ENCODE measurements around the gene SLC35E1. TPM values are rescaled to one million over a fixed set of nuclear protein-coding genes. Genes with fewer than 3 reads are reported as not detected.

The SLC35E1 gene
- total RNA-seq, 2 experiments from 2014 or later, result 60.1 to 62.4 TPM

DNA sequence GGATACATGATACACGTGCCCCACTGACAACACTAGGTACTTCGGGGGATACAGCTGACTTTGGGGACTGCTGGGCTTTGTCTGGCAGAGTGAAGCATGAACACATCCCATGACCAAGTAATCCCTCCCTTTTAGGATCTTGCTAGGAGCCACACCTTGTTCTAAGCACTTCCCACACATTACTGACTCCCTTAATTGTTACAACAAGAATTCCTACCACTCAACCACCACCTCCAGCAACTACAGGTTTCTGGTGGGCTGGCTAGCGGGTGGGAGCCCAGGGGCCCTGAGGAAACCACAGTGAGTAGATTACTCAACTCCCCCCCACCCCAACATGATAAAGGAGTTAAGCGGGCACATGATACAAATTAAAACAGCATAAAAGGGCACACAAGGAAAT, 7.2 kb upstream of the SLC35E1 start:
- Mint-ChIP-seq H3K4me1 (ENCODE audit: low read depth) (peaks cover 57% of the 10 kb centered on the region), H3K27ac (peak overlapping the region; percentile 75), H3K4me3 (no peak overlapping the region), H3K27me3 (no peaks in the 10 kb centered on the region), H3K36me3 (ENCODE audit: low read depth) (peaks cover 26% of the 10 kb centered on the region), H3K9me3 (no peaks in the 10 kb centered on the region)
- TF ChIP-seq, protein P1, sequence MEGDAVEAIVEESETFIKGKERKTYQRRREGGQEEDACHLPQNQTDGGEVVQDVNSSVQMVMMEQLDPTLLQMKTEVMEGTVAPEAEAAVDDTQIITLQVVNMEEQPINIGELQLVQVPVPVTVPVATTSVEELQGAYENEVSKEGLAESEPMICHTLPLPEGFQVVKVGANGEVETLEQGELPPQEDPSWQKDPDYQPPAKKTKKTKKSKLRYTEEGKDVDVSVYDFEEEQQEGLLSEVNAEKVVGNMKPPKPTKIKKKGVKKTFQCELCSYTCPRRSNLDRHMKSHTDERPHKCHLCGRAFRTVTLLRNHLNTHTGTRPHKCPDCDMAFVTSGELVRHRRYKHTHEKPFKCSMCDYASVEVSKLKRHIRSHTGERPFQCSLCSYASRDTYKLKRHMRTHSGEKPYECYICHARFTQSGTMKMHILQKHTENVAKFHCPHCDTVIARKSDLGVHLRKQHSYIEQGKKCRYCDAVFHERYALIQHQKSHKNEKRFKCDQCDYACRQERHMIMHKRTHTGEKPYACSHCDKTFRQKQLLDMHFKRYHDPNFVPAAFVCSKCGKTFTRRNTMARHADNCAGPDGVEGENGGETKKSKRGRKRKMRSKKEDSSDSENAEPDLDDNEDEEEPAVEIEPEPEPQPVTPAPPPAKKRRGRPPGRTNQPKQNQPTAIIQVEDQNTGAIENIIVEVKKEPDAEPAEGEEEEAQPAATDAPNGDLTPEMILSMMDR (IDR thresholded peaks at IDR 0.05), result no peak
- intact Hi-C loops (cut with micrococcal nuclease), result no loop called here
- ChIA-PET CTCF (no interaction called here), POLR2A (interaction anchor here (1.3 kb wide), 1 partner anchor 48 kb away, joined by 3 read pairs; no protein-coding TSS in a partner anchor)
- no peak for DNase-seq
- no peak for ATAC-seq

DNA sequence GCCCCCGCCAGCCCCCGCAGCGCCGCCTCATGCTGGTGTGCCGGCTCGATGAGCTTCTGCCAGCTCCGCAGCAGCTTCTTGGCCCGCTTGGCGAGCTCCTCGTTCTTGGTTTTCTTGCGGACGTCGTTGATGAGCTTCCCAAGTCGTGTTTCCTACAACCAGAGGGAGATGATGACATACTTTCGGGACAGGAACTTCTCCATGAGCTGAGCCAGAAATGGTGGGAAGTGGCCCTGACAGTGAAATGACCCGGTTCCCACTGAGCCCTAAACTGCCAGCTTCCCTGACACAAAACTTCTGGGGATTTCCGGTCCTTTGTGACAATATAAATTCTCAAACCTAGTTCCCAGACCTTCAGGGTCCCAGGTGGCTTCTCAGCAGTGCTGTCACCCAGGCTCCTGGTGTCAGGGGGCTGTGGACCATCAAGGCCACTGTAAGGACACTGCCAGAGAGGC, 5.3 kb upstream of the SLC35E1 start:
- no peak overlapping the region for H3K4me3 Mint-ChIP-seq
- ChIA-PET CTCF (no interaction called here), POLR2A (interaction anchor here (0.7 to 9.4 kb wide), 2 partner anchors 8 to 60 kb away, joined by 3 to 84 read pairs; no protein-coding TSS in a partner anchor)
- DNase-seq, result no peak
- H3K27me3 Mint-ChIP-seq, result no peaks in the 10 kb centered on the region
- TF ChIP-seq, protein P1 (IDR thresholded peaks at IDR 0.05), result no peak
- H3K4me1 Mint-ChIP-seq (ENCODE audit: low read depth), result peaks cover 55% of the 10 kb centered on the region
- ATAC-seq, result no peak
- intact Hi-C loops (cut with micrococcal nuclease), result no loop called here
- peaks cover 35% of the 10 kb centered on the region for H3K36me3 Mint-ChIP-seq (ENCODE audit: low read depth)
- H3K9me3 Mint-ChIP-seq, result no peaks in the 10 kb centered on the region
- no peak overlapping the region for H3K27ac Mint-ChIP-seq

DNA sequence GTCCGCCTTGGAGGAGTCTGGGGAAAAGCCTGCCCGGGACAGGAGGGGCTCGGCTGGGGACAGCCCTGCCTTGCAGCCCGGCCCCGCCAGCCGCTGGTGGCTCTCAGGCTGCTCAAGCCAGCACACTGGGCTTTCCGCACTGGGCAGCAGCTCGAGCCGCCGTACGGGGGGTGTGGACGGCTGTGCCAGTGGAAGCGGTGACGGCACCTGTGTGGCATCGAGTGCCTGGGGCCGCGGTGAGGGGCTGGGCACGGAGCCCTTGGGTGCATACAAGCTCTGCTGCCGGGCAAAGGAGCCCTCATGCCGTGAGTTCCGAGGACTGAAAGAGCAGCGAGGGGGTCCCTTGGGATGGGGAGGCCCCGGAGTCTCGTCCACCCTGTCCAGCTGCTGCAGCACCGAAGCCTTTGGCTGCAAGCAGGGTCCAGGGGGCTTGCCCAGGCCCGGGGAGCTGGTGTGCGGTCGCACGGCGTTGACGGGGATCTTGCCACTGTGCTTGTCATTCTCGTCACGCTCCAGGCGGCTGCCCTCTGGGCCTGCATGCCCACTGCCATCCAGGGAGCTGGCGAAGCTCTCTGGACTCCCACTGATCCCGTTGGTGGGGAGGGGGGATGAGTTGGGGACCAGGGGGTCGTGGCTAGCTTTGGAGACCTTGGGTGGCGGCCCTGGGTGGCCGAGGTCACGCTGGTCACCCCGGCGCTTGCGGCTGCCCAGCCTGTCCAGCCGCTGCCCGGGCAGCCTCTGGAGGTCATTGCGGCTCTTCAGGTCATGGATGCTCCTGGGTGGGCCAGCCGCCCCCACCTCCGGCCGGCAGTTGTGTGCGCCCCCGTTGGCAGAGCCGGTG, 4.7 kb upstream of the SLC35E1 start:
- TF ChIP-seq, protein P1 (IDR thresholded peaks at IDR 0.05), result no peak
- ChIA-PET CTCF (no interaction called here), POLR2A (interaction anchor here (0.7 to 9.4 kb wide), 2 partner anchors 9 to 59 kb away, joined by 3 to 84 read pairs; no protein-coding TSS in a partner anchor)
- Mint-ChIP-seq H3K36me3 (ENCODE audit: low read depth) (peaks cover 38% of the 10 kb centered on the region), H3K27me3 (no peaks in the 10 kb centered on the region), H3K27ac (no peak overlapping the region), H3K9me3 (no peaks in the 10 kb centered on the region), H3K4me1 (ENCODE audit: low read depth) (peaks cover 52% of the 10 kb centered on the region), H3K4me3 (no peak overlapping the region)
- intact Hi-C loops (cut with micrococcal nuclease), result no loop called here
- no peak for DNase-seq
- ATAC-seq, result no peak

DNA sequence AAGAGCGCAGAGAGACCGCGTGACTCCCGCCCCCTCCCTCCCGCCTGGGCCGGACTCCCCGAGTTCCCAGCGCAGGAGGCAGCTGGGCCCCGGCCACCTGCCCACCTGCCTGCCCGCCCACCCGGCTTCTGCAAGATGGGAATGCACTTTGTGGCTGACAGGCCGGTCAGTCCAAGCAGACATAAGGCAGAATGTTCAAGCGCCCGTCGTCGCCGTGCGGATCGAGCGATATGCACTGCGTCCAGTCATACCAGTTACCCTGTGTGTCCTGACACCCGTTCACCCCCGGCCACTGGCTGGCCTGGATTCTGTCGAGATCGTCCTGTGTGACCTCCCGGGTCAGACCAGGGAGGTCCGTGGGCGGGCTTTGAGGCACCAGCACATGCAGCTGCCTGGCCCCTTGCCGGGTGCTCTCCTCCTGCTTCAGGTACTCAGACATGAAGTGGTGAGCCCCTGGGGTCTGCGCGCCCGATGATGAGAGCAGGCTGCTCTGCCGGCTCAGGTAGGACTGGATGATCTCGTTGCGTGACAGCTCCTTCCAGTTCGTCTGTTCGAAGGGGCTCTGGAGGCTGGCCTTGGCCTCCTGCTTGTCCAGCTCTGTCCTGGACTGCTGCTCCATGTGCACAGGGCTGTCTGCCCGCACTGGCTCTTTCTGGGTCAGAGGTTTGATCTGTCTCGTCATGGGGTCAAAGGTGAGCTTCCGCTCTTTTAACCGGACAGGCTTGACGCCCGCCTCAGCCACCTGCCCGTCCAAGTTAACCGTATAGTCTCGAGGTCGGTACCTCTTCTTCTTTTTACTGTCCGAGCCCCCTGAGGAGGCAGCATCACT, 3.9 kb upstream of the SLC35E1 start:
- peak overlapping the region; percentile 99 for H3K27ac Mint-ChIP-seq
- ChIA-PET CTCF (no interaction called here), POLR2A (interaction anchor here (1.1 to 9.4 kb wide), 2 partner anchors 10 to 40 kb away, joined by 3 to 84 read pairs; no protein-coding TSS in a partner anchor)
- intact Hi-C loops (cut with micrococcal nuclease), result no loop called here
- H3K9me3 Mint-ChIP-seq, result no peaks in the 10 kb centered on the region
- H3K36me3 Mint-ChIP-seq (ENCODE audit: low read depth), result peaks cover 41% of the 10 kb centered on the region
- ATAC-seq, result no peak
- no peaks in the 10 kb centered on the region for H3K27me3 Mint-ChIP-seq
- TF ChIP-seq, protein P1 (IDR thresholded peaks at IDR 0.05), result no peak
- peaks cover 55% of the 10 kb centered on the region for H3K4me1 Mint-ChIP-seq (ENCODE audit: low read depth)
- H3K4me3 Mint-ChIP-seq, result no peak overlapping the region
- no peak for DNase-seq
